ENCODE results near the gene TAF12. TPM values are rescaled to one million over a fixed set of nuclear protein-coding genes. Genes with fewer than 3 reads are reported as not detected.

TAF12 gene
- total and polyA plus RNA-seq, 10 of the 15 experiments (the other 5 are each of a cell fraction or from before 2014, with no cell fraction given), result 18.3 to 43.3 (median 28.6) TPM

GRCh38 chr1:28602536-28603439 is 40.1 kb downstream of the TAF12 start (continued):
- TF ChIP-seq E4F1 (IDR thresholded peaks at IDR 0.05; ENCODE audit: borderline replicate concordance, partially characterized antibody) (no peak), HDAC2 (IDR thresholded peaks at IDR 0.05) (no peak), IKZF1 (conservative IDR thresholded peaks at IDR 0.05) (peak; percentile 67), RELA (IDR thresholded peaks at IDR 0.05; ENCODE audit: borderline replicate concordance, partially characterized antibody) (peak; percentile 71), MTA3 (IDR thresholded peaks at IDR 0.05; ENCODE audit: borderline replicate concordance, low read length) (no peak), ZBTB33 (IDR thresholded peaks at IDR 0.05) (no peak), EGR1 (IDR thresholded peaks at IDR 0.05; ENCODE audit: borderline replicate concordance in 1 of 2, low read depth in 2 of 2, low read length in 2 of 2) (no peak), BCL11A (IDR thresholded peaks at IDR 0.05; ENCODE audit: low read depth, low read length) (no peak), YY1 (IDR thresholded peaks at IDR 0.05; ENCODE audit: low read depth, low read length) (peak; percentile 63), CUX1 (IDR thresholded peaks at IDR 0.05; ENCODE audit: insufficient replicate concordance, low read depth, low read length) (no peak), SUZ12 (IDR thresholded peaks at IDR 0.05; ENCODE audit: unreplicated experiment) (no peak), NBN (IDR thresholded peaks at IDR 0.05) (peak; percentile 59), IKZF2 (IDR thresholded peaks at IDR 0.05) (peak; percentile 62 to 66), ZNF384 (IDR thresholded peaks at IDR 0.05; ENCODE audit: borderline replicate concordance, low read depth, low read length) (0 out of 2 replicates have a peak, but pooled peaks have one; percentile 37)
- TF ChIP-seq, protein P1, sequence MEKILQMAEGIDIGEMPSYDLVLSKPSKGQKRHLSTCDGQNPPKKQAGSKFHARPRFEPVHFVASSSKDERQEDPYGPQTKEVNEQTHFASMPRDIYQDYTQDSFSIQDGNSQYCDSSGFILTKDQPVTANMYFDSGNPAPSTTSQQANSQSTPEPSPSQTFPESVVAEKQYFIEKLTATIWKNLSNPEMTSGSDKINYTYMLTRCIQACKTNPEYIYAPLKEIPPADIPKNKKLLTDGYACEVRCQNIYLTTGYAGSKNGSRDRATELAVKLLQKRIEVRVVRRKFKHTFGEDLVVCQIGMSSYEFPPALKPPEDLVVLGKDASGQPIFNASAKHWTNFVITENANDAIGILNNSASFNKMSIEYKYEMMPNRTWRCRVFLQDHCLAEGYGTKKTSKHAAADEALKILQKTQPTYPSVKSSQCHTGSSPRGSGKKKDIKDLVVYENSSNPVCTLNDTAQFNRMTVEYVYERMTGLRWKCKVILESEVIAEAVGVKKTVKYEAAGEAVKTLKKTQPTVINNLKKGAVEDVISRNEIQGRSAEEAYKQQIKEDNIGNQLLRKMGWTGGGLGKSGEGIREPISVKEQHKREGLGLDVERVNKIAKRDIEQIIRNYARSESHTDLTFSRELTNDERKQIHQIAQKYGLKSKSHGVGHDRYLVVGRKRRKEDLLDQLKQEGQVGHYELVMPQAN (conservative IDR thresholded peaks at IDR 0.05), result no peak
- TF ChIP-seq, protein P2, sequence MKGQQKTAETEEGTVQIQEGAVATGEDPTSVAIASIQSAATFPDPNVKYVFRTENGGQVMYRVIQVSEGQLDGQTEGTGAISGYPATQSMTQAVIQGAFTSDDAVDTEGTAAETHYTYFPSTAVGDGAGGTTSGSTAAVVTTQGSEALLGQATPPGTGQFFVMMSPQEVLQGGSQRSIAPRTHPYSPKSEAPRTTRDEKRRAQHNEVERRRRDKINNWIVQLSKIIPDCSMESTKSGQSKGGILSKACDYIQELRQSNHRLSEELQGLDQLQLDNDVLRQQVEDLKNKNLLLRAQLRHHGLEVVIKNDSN (IDR thresholded peaks at IDR 0.05; ENCODE audit: borderline replicate concordance, extremely low read length, insufficient read depth, low read depth, low read length), result no peak

All from GM12878 (cell line).